NCI-H526 (cell line): ENCODE data around the gene OR5M3.

Source experiments
- DNase-seq, 2 experiments: peaks; one replicate each; lab custom pipeline; 2025; lab: John Stamatoyannopoulos, UW

Gene OR5M3

GRCh38 chr11:56473252-56473651, at the start of gene OR5M3:
Gene OR5M3, minus strand, starts transcription at chr11:56473352. Its CDS starts 2,855 bp downstream, at chr11:56470497.
- DNase-seq, result no peak

- peak in 1 of 2 experiments; percentile 33 for DNase-seq
These were observed 48.9 kb upstream of the OR5M3 start for GRCh38 chr11:56522008-56522407.

- DNase-seq, result no peak
These were observed 40.1 kb upstream of the OR5M3 start for GRCh38 chr11:56513280-56513679.

- DNase-seq, result no peak
These were observed 36.3 kb upstream of the OR5M3 start for GRCh38 chr11:56509439-56509838.

- DNase-seq, result no peak
These were observed 23.9 kb upstream of the OR5M3 start for GRCh38 chr11:56497010-56497409.

- no peak for DNase-seq
These were observed 22.0 kb upstream of the OR5M3 start for GRCh38 chr11:56495117-56495516.

GRCh38 chr11:56491270-56491669, 18.1 kb upstream of the OR5M3 start, which contains the start of gene OR5M8:
Gene OR5M8, minus strand, starts transcription at chr11:56491370. Its CDS starts 0 bp downstream, at chr11:56491370.
- no peak for DNase-seq

- no peak for DNase-seq
These were observed 13.6 kb upstream of the OR5M3 start for GRCh38 chr11:56486801-56487200.

- no peak for DNase-seq
These were observed 1.6 kb upstream of the OR5M3 start for GRCh38 chr11:56474729-56475235.

GRCh38 chr11:56457076-56457475, 16.1 kb downstream of the OR5M3 start:
- DNase-seq, result no peak

- no peak for DNase-seq
These were observed 19.6 kb downstream of the OR5M3 start for GRCh38 chr11:56453521-56453920.
